Lower lobe of right lung (tissue), 2 donors: ENCODE data around the gene SMIM24. TPM values are rescaled to one million over a fixed set of nuclear protein-coding genes. Genes with fewer than 3 reads are reported as not detected.

Experiments
- ATAC-seq, 2 donors: fragments of 200-7000 bp; cut with Tn5 transposase; one replicate each; pipeline ENCODE4 v1.9.1; 2020 to 2022; ENCODE audit warnings: mild to moderate bottlenecking in 2 of 2, moderate library complexity in 2 of 2
- DNase-seq: peaks from one replicate; pipeline ENCODE4 v3.0.0-alpha.2; 2020
- H3K27ac ChIP-seq: fragments of 200-600 bp; one replicate; pipeline ENCODE4 v1.8.0; 2022
- H3K27me3 ChIP-seq: fragments of 200-600 bp; one replicate; pipeline ENCODE4 v1.8.0; 2022; ENCODE audit warnings: low read depth
- H3K36me3 ChIP-seq: fragments of 200-600 bp; one replicate; pipeline ENCODE4 v1.8.0; 2022; ENCODE audit warnings: mild to moderate bottlenecking
- H3K4me1 ChIP-seq: fragments of 200-600 bp; one replicate; pipeline ENCODE4 v1.8.0; 2022
- H3K4me3 ChIP-seq: fragments of 200-600 bp; one replicate; pipeline ENCODE4 v1.8.0; 2022; ENCODE audit warnings: mild to moderate bottlenecking
- H3K9me3 ChIP-seq: fragments of 200-600 bp; one replicate; pipeline ENCODE4 v1.8.0; 2022
- intact Hi-C: fragments of 100-400 bp; cut with DNase I; formaldehyde crosslinking; loops from one replicate; pipeline ENCODE4 v1.11.0; 2022
- total RNA-seq: library from RNA; stranded (reverse); fragmentation: NEBNext Ultra II Directional; extraction: Animal tissue kit (Norgen Biotek cat#: 25700); gene quantifications from one replicate; pipeline ENCODE4 v1.2.1, GENCODE V29; 2021
- TF ChIP-seq, protein P1 (sequence below): fragments of 200-600 bp; IDR thresholded peaks from one replicate; pipeline ENCODE4 v1.8.0; 2022; ENCODE audit warnings: antibody characterized with exemption, mild to moderate bottlenecking
- donor health status: DM: no; HTN: yes; CAD: no; lungs with severe emphysema.

SMIM24 gene
- total RNA-seq, 1 donor from 2014 or later: not detected

DNA sequence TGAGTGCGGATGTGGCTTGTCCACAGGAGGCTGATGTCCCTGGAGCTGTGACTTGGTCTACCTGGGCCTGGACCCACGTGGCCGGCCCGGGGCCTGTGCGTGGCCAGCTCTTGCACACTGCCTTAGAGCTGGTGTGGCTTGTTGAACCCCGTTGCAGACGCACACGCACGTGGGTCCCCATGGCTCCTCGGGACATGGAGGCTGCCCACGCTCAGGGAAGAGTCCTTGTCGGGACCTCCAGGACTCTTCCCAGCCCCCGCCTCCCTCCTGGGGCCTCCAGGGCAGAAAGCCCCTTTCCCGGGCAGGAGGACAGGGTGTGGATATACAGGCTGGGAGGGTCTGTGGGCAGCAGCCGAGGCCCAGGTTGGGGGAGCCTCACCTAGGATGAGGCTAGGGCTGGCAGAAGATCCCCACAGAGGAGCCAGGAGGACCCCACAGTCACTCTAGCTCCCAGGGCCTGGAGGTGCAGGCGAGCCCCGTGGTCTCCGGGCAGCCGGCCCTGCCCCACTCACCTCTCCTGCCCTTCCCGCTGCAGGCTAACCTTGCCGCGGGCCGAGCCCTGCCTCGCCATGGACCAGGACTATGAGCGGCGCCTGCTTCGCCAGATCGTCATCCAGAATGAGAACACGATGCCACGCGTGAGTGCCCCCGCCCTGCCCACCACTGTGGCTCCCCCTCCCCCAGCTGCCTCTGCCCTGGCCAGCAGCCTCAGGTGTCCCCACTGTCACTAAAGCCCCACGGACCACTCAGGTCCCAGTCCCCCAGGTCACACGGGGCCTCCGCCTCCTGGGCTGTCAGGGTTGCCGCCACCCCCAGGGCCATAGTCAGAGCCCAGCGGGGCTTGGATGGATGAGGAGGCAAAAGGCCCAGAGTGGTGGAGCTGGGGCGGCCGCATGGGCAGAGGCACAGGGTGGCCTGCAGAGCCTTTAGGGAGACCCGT, 42.4 kb upstream of the SMIM24 start:
- H3K27ac ChIP-seq: no peak overlapping the region
- no peaks in the 10 kb centered on the region for H3K9me3 ChIP-seq
- TF ChIP-seq, protein P1, sequence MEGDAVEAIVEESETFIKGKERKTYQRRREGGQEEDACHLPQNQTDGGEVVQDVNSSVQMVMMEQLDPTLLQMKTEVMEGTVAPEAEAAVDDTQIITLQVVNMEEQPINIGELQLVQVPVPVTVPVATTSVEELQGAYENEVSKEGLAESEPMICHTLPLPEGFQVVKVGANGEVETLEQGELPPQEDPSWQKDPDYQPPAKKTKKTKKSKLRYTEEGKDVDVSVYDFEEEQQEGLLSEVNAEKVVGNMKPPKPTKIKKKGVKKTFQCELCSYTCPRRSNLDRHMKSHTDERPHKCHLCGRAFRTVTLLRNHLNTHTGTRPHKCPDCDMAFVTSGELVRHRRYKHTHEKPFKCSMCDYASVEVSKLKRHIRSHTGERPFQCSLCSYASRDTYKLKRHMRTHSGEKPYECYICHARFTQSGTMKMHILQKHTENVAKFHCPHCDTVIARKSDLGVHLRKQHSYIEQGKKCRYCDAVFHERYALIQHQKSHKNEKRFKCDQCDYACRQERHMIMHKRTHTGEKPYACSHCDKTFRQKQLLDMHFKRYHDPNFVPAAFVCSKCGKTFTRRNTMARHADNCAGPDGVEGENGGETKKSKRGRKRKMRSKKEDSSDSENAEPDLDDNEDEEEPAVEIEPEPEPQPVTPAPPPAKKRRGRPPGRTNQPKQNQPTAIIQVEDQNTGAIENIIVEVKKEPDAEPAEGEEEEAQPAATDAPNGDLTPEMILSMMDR: no peak
- H3K36me3 ChIP-seq: peaks cover 74% of the 10 kb centered on the region
- ATAC-seq: no peak
- H3K4me1 ChIP-seq: peaks cover 2% of the 10 kb centered on the region
- no peaks in the 10 kb centered on the region for H3K27me3 ChIP-seq
- intact Hi-C loops: no loop called here
- no peak overlapping the region for H3K4me3 ChIP-seq
- DNase-seq: no peak

DNA sequence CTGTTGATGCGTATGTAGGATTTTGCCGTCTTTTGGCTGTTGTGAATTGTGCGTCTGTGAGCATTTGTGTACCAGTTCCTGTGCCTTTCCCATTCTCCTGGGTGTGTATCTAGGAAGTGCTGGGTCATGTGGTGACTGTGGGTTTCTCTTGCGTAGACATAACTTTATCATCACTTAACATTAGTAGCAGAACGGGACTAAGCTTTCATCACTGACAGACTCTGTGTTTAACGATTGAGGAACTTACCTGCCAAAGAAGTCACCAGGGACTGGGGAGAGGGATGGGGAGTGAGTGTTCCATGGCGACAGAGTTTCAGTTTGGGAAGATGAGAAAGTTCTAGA, 40.8 kb upstream of the SMIM24 start:
- DNase-seq (no peak), ATAC-seq (no peak)
- H3K27ac ChIP-seq: no peak overlapping the region
- TF ChIP-seq, protein P1: no peak
- intact Hi-C loops: no loop called here
- peaks cover 65% of the 10 kb centered on the region for H3K36me3 ChIP-seq
- H3K27me3 ChIP-seq: no peaks in the 10 kb centered on the region
- H3K4me1 ChIP-seq: peaks cover 16% of the 10 kb centered on the region
- H3K9me3 ChIP-seq: no peaks in the 10 kb centered on the region
- no peak overlapping the region for H3K4me3 ChIP-seq

DNA sequence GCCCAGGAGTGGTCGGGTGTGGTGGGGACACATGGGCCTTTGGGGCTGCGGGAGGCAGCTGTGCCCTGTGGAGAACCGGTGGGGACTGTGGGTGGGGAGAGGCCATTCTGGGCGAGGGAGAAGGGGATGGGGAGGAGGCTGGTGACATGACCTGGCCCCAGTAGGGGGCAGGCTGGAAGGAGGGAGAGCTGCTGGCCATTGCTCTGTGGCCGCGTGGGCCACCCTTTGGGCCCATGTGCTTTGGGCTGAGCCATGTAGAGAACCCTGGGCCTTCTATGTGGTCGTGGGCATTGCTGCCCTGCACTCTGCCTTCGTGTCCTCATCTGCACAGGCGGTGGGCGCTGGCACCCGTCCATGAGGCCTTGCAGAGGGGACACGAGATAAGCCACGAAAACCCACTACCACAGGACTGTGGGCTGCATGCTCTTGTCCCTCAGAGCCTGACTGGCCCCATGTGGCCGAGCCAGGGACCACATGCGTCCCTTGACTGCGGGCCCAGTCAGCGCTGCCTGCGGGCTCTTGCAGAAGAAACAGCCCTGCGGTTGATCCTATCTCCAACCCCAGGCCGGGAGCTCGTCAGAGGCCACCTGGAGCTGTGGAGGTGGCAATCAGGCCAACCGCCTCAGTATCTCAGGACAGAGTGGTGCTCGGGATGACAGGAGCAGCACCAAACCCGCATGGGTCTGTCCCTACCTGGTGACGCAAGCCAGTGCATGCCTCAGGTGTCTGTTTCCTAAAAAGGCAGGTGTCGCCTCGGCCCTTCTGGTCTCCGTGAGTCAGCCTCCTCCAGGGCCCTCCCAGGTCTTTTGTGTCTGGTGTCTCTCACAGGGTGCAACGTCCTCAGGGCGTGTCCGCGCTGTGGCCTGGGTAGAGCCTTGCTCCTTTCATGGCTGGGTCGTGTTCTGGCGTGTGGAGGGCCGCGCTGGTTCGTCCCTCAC, 40.1 kb upstream of the SMIM24 start:
- no peak overlapping the region for H3K27ac ChIP-seq
- intact Hi-C loops: no loop called here
- H3K9me3 ChIP-seq: no peaks in the 10 kb centered on the region
- H3K27me3 ChIP-seq: no peaks in the 10 kb centered on the region
- TF ChIP-seq, protein P1: no peak
- DNase-seq (no peak), ATAC-seq (no peak)
- peaks cover 61% of the 10 kb centered on the region for H3K36me3 ChIP-seq
- no peak overlapping the region for H3K4me3 ChIP-seq
- peaks cover 18% of the 10 kb centered on the region for H3K4me1 ChIP-seq

DNA sequence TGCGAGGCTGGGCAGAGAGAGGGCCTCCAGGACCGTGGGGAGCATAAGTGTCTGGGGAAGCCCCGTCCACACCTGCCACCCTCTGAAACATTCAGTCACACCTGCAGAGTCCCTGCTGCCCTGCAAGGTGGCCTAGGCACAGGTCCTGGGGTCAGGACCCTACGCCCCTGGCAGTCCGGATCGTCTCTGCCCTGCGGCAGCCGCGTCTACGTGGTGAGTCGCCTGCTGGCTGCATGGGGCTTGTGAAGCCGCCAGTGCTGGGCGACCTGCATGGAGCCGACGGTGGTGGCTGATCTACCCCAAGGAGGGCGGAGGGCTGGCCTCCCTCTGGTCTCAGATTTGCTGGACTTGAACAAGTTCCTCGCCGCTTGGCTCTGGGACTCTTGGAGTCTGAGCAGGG, 38.8 kb upstream of the SMIM24 start:
- ATAC-seq (no peak), DNase-seq (no peak)
- H3K36me3 ChIP-seq: peaks cover 49% of the 10 kb centered on the region
- no peaks in the 10 kb centered on the region for H3K9me3 ChIP-seq
- H3K27ac ChIP-seq: no peak overlapping the region
- TF ChIP-seq, protein P1: no peak
- H3K27me3 ChIP-seq: no peaks in the 10 kb centered on the region
- intact Hi-C loops: no loop called here
- H3K4me3 ChIP-seq: no peak overlapping the region
- peaks cover 18% of the 10 kb centered on the region for H3K4me1 ChIP-seq

DNA sequence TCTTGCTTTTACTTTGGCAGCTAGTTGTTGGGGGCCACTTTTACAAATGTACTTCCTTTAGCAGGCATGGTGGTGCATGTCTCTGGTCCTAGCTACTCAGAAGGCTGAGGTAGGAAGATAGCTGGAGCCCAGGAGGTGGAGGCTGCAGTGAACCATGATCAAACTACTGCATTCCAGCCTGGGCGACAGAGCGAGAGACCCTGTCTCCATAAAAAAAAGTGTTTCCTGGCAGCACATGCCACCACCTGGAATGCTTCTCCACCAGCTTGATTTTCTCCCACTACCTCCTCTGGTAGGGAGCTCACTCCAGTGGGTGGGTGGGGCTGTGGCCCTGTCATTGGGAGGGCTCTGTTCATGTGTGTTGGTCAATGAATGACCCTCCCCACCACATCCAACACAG, 38.3 kb upstream of the SMIM24 start:
- TF ChIP-seq, protein P1: no peak
- intact Hi-C loops: no loop called here
- no peaks in the 10 kb centered on the region for H3K27me3 ChIP-seq
- H3K36me3 ChIP-seq: peaks cover 44% of the 10 kb centered on the region
- ATAC-seq (no peak), DNase-seq (no peak)
- H3K9me3 ChIP-seq: no peaks in the 10 kb centered on the region
- no peak overlapping the region for H3K27ac ChIP-seq
- peaks cover 18% of the 10 kb centered on the region for H3K4me1 ChIP-seq
- H3K4me3 ChIP-seq: no peak overlapping the region
